HG03159 (cell line): ENCODE measurements around the gene KNG1.
"Not testable (repeated sequence)": the region's sequence is repeated elsewhere in the genome, so short reads cannot be mapped to it uniquely, and the experiment has no call there.

Source experiments
- ATAC-seq: cut with Tn5 transposase; IDR thresholded peaks from one replicate; pipeline ENCODE4 v1.9.1; 2021; ENCODE audit warnings: mild to moderate bottlenecking, moderate library complexity; ENCODE audit not compliant: unreplicated experiment

KNG1 gene

DNA sequence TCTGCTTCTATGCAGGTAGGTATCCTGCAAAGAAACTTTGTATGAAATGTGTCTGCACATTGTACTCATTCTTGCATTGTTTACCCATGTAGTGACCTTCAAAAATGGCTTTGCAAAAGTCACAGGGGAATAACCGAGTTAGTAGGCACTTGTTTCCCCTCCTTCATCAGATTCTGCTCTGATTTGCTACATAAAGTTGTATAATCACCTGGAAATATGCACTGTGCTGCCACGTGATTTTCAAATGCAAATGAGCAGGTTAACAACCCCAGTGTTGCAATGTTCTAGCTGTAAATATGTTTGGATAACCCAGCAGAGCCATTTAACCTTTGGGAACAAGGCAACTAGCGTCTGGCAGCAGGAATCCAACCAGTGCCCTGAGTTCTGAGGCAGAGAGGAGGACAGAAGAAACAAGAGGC lies at the start of gene KNG1:
Gene KNG1 (plus strand): TSS at position 321 of the 419 bp plus-strand sequence. CDS start 184 bp downstream, outside the sequence.
- ATAC-seq = no peak

DNA sequence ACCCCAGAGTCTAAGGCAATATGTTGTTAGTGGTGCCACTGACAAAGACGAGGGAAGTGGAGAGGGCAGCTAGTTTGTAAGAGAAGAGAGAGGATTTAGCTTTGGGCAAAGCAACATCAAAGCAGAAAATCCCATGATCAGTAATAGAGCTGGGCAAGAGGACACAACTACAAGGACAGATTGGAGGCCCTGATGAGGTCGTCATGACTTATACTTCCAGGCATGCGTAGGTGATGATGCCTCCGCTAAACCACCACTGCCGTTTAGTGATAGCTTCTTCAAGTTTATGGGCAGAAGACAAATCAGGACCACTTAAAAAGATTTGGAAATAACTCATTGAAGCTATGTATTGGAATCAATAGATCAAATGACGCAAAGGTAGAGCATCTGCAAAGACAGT lies 48.7 kb upstream of the KNG1 start:
- no peak for ATAC-seq

DNA sequence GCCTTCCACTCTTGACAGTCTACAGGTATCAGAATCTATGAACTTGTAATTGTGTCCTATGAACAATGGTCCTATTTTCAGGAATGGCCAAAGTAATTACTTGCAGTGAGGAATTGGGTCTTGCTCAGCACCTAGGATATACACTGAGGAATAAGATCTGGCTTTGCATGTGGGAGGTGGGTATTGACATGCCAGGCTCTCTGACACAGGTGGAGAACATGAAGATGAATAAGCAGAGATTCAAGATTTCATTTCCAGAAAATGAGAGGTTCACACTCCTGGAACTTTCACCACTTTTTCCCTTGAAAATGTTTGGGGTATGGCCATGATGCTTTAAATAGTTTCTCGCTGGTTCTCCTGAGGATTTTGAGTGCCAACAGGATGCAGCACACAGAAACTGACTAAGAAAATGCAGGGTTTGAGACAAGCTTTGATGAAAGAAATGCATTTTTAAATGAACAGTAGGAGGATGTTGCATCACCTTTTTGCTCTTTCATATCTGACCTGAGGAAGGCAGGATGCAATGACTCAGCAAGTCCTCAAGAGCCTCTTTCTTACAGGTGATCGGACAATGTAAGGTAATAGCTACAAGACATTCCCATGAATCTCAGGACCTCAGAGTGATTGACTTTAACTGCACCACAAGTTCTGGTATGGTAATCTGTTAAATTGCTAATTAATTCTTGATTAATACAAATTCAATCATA lies 47.6 kb upstream of the KNG1 start:
- no peak for ATAC-seq

DNA sequence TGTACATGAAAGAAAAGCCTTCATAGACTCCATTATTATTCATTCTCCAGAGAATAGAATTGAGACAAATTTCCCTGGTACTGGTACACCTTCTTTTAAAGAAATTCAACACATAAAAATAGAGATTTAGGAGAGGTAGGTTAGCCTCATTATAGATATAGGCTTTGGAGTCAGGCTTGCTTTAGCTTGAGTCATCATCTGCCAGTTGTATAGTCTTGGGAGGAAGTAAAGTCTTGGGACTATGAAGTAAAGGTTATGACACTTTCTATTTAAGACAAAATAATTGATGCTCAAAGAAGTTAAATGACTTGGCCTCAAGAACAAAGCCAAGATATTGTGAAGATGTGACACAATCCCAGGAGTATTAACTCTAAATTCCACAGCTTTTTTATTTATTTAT lies 47.0 kb upstream of the KNG1 start:
- no peak for ATAC-seq

DNA sequence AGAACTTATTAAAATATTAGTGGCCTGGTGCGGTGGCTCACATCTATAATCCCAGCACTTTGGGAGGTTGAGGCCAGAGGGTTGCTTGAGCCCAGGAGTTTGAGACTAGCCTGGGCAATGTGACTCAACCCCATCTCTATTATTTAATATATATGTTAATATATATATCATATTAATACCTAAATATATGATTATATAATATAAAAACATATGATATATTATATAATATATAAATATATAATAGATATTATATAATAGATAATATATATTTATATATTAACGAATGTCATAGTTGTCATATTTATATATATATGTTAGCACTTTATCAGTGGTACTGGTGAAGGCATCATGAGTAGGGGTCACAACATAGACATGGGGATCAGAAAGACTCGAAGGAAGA lies 46.1 kb upstream of the KNG1 start:
- ATAC-seq = no peak

DNA sequence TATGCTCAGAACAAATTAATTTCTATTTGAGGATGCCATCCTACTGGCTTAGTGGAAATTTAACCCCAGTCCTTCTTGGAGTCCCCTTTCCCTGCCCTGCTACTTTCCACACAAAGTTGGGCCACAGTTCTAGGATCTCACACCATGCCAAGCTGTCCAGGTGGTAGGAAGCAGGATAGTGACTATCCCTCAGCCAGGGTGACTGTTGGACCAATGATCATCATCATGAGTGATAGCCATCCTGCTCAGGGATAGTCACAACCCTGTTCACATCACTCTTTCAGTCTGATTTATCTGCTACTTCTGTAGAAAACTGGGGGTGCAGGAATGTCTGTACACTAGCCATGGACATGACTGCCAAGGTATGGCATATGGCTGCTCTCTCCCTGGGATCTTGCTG lies 38.6 kb upstream of the KNG1 start:
- ATAC-seq = no peak

DNA sequence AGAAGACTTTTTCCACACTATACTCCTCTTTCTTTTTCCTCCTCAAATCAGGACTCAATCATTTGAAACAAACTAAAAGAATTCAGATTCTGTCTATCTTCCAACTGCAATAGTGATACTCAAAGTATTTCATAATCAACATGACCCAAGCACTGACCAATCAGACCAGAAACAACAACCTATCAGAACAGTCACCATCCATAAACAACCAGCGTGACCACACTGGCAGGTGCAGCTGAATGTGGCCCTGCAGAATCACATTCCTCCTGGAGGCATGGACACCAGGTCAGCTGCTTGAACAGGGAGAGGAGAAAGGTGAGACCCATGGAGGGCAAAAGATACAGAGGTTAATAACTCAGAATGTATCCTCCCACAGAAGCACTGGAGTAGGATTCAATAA lies 38.0 kb upstream of the KNG1 start:
- no peak for ATAC-seq

DNA sequence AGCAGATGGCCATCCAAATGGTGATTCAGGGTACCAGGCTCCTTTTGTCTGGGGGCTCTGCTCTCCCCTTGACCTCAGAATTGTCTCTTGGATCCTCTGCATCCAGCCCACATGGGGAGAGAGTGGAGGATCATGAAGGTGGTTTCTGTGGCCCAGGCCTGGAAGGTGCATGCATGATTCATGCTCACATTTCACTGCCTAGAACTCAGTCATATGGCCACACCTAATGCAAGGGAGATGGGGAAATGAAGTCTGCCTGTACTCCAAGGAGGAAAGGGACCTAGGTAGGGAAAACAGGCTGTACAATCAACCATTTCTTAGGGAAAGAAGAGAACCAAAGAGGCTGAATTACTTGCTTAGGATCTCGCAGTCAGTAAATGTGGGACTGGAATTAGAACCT lies 36.3 kb upstream of the KNG1 start:
- no peak for ATAC-seq

DNA sequence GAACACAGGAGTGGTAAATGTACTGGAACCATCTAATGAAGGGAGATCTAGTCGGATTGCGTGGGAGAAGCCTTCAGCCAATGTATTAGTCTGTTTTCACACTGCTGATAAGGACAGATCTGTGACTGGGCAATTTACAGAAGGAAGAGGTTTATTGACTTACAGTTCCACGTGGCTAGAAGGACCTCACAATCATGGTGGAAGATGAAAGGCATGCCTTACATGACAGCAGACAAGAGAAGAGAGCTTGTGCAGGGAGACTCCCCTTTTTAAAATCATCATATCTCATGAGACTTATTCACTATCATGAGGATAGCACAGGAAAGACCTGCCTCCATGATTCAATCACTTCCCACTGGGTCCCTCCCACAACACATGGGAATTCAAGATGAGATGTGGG lies 34.3 kb upstream of the KNG1 start:
- no peak for ATAC-seq

DNA sequence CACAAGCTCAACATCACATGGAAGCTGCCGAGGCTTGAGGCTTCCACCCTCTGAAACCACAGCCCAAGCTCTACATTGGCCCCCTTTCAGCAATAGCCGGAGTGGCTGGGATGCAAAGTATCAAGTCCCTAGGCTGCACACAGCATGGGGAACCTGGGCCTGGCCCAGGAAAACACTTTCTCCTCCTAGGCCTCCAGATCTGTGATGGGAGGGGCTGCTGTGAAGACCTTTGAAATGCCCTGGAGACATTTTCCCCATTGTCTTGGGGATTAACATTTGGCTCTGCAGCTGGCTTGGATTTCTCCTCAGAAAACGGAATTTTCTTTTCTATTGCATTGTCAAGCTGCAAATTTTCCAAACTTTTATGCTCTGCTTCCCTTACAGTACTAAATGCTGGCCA lies 33.2 kb upstream of the KNG1 start:
- no peak for ATAC-seq

DNA sequence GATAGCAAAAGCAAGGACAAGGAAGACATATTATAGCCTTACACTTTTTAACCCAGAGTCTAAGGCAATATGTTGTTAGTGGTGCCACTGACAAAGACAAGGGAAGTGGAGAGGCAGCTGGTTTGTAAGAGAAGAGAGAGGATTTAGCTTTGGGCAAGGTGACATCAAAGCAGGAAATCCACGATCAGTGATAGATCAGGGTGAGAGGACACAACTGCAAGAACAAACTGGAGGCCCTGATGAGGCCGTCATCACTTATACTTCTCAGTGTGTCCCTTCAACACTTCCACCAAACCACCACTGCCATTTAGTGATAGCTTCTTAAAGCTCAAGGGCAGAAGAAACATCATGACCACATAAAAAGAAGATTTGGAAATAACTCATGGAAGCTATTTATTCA lies 30.7 kb upstream of the KNG1 start:
- not testable (repeated sequence) for ATAC-seq

DNA sequence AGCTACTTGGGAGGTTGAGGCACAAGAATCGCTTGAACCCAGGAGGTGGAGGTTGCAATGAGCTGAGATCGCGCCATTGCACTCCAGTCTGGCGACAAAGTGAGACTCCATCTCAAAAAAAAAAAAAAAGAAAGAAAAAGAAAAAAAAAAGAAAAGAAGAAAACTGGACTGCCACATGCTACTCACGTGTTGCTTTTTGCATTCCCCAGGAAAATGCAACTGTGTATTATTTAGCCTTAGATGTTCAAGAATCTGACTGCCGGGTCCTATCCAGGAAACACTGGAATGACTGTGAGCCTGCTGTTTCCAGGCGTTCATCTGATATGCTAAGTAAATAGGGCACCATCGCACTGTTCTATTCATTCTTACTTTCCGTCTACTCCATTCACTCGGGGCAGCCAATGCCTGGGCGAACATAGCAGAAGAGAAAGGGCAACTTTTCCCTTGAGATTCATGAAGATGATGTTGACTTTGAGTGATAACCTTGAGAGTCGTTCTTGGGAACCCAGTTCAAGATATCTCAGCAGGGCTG lies 30.0 kb upstream of the KNG1 start:
- no peak for ATAC-seq

DNA sequence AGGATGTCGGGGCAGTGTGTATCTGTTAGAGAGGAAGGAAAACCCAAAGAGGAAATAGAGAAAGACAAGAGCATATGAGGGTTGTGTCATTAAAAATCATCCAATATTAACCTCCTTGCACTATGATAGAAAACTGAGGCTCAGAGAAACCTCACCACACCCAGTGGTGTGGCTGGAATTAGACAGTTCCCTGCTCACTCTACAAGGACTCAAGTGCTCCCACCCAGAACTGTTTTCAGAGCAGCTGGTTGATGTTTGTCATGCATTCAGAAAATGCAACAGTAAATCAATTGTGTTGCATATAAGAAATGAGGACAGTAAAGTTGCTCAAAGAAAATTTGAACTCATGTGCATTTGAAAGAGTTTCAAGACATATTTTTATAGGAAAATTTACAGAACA lies 26.9 kb upstream of the KNG1 start:
- not testable (repeated sequence) for ATAC-seq

DNA sequence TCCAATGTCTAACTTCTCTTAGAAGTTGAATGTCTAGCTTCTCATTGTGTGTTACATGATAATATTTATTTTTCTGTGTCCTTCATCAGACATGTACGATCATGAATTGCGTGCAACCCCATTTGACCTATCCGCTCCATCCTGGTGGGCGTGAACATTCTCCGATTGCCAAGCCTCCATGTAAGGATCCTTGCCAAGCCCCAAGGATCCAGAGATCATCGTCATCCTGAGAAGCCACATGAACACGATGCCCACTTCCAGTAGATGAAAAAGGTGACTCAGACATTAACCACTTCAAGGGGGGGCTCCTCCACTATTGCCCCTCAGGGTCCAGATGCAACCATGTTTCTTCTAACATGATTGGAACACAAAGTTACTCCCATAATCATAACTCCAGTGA lies 25.5 kb upstream of the KNG1 start:
- no peak for ATAC-seq

DNA sequence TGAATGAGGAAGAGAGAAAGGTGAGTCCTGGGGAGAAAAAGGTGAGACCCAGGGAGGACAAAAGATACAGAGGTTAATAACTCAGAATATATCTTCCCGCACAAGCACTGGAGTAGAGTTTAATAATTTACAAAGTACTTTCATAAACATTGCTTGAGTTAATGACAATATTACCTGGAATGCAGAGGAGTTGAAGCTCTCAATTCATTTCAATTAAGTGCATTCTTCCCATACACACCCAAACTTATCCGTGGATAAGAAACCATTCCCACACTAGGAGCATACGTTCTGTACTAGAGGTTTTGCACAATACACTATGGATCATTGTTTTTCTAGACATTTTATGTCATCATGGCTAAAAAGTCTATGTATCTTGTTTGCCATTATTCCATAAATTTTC lies 23.3 kb upstream of the KNG1 start:
- no peak for ATAC-seq

DNA sequence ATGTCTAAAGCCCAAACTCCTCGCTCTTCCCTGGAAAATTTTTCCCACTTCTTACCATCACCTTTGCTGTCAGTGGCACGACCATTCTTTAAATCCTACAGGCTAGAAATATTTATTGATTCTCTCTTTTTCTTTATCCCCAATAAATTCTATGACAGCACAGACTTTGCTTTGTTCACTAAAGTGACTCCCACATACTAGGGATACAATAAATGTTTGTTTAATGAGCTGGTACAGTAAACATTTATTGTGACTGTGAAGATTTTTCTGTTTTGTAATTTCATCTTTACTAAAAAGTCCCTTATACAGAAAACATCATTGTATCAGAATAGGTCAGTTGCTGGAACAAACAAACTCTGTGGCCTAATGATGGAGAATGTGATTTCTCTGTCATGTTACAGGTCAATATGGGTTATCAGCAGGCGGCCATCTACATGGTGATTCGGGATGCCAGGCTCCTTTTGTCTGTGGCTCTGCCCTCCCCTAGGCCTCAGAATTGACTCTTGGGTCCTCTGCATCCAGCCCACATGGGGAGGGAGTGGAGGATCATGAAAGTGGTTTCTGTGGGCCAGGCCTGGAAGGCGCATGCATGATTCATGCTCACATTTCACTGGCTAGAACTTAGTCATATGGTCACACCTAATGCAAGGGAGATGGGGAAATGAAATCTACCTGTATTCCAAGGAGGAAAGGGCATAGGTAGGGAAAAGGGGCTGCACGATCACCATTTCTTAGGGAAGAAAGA lies 22.7 kb upstream of the KNG1 start:
- no peak for ATAC-seq

DNA sequence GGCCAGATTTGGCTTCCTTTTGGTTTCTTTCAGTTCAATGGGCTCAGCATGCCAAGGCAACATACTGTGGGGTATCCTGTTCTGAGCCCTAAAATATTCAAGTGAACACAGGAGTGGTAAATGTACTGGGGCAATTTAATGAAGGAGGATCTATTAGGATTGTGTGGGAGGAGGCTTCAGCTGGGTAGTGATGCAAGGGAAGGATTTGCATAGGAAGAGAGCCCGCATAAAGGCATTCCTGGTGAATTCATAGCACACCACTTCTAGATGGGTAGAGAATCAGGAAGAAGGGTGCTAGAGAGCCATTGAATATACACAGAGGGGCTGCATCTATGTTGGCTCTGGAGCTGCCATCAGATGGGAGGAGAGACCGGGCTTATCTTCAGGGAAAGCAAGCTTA lies 20.6 kb upstream of the KNG1 start:
- no peak for ATAC-seq

DNA sequence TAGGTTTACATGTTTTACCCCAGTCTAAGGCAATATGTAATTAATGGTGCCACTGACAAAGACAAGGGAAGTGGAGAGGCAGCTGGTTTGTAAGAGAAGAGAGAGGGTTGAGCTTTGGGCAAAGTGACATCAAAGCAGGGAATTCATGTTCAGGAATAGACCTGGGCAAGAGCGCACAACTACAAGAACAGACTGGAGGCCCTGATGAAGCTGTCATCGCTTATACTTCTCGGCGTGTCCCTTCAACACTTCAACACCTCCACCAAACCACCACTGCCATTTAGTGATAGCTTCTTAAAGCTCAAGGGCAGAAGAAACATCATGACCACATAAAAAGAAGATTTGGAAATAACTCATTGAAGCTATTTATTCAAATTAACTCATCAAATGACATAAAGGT lies 19.6 kb upstream of the KNG1 start:
- ATAC-seq = no peak

DNA sequence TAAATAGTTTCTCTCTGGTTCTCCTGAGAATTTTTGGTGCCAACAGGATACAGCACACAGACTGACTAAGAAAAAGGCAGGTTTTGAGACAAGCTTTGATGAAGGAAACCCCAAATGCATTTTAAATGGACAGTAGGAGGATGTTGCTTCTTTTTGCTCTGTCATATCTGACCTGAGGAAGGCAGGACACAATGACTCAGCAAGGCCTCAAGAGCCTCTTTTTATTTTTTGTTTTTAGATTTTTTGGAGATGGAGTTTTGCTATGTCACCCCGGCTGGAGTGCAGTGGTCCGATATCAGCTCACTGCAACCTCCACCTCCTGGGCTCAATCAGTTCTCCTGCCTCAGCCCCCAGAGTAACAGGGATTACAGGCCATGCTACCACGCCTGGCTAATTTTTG lies 16.9 kb upstream of the KNG1 start:
- ATAC-seq = no peak

DNA sequence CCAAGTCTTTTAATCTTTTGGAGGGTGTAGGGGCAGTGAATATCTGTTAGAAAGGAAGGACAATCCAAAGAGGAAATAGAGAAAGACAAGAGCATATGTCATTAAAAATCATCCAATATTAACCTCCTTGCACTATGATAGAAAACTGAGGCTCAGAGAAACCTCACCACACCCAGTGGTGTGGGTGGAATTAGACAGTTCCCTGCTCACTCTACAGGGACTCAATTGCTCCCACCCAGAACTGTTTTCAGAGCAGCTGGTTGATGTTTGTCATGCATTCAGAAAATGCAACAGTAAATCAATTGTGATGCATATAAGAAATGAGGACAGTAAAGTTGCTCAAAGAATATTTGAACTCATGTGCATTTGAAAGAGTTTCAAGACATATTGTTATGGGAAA lies 14.7 kb upstream of the KNG1 start:
- ATAC-seq = not testable (repeated sequence)

DNA sequence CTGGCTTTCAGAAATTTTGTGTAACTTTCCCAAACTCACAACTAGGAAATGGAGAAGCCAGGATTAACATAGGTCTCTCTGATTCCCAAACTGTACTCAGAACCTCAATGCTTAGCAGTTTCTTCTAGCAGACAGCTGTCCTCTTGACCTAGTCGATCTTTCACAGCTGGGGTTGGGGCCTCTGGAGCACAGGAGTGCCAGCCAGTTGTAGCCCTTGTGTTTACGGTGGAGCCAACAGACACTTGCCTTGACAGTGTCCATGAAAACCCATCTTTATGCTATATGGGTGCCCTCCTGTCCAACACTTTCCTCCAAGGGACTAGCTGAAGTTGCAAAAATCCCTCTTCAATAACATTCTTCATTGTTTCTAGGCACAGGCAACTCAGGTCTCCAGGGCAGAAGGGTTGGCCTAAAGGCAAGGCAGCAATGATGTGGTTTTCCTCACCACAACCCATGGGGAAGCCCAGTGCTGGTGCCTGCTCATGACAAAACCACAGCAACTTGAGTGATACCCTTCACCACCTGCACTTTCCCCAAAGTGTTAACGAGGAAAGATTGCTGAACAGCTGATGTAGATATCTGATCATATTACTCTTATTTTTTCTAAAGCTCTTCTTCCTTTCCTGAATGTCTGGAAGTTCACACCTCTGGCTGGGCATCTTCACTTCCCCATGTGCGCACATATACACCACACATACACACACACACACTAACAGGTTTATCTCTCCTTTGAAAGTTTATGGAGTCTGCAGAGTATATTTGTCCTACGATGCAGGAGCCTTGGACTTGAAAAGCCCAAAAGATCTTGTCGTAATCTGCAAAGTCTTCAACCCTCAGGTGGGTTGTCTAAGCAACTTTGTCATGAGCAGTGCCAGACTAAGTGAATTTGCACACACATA lies 11.0 kb upstream of the KNG1 start:
- ATAC-seq = peak; percentile 57
